Right lobe of liver (tissue), 6 donors: ENCODE measurements around the gene CCDC71. TPM values are rescaled to one million over a fixed set of nuclear protein-coding genes. Genes with fewer than 3 reads are reported as not detected.

Experiments used
- ATAC-seq, 4 donors: fragments of 200-7000 bp; cut with Tn5 transposase; one replicate each; pipeline ENCODE4 v1.9.1; 2020; ENCODE audit warnings: mild to moderate bottlenecking in 4 of 4, moderate library complexity in 4 of 4
- DNase-seq, 3 donors: peaks; one replicate each; pipeline ENCODE4 v3.0.0-alpha.2; 2020
- H3K27ac ChIP-seq, 3 donors: fragments of 200-600 bp; one replicate each; pipeline ENCODE4 v1.8.0; 2022
- H3K27me3 ChIP-seq, 2 donors: fragments of 200-600 bp; one replicate each; pipeline ENCODE4 v1.8.0; 2022
- H3K36me3 ChIP-seq, 4 donors: fragments of 200-600 bp; sonication (generic) in 1 of 4; one replicate each; pipeline versions ENCODE4 v1.5.1 to v1.8.0; 2017 to 2022; ENCODE audit warnings: control low read depth in 1 of 4
- H3K4me1 ChIP-seq, 4 donors: fragments of 200-600 bp; sonication (generic) in 1 of 4; one replicate each; pipeline versions ENCODE4 v1.5.1 to v1.8.0; 2017 to 2022; ENCODE audit warnings: control low read depth in 1 of 4
- H3K4me3 ChIP-seq, 3 donors: fragments of 200-600 bp; one replicate each; pipeline ENCODE4 v1.8.0; 2022
- H3K9me3 ChIP-seq, 4 donors: fragments of 200-600 bp; sonication (generic) in 1 of 4; one replicate each; pipeline versions ENCODE4 v1.5.1 to v1.8.0; 2017 to 2022; ENCODE audit warnings: control low read depth in 1 of 4
- POLR2A ChIP-seq: fragments of 450-650 bp; IDR thresholded peaks from one replicate; pipeline ENCODE4 v1.6.1; 2017; ENCODE audit warnings: antibody characterized with exemption, mild to moderate bottlenecking
- WGBS: methylation state at CpG from one replicate; pipeline ENCODE4 v1.1.6; 2018; ENCODE audit warnings: low coverage, low lambda C conversion rate; ENCODE audit not compliant: insufficient coverage; ENCODE audit errors: missing lambda C conversion rate; 5-methylcytosine and 5-hydroxymethylcytosine counted together
- intact Hi-C, 2 donors: fragments of 100-400 bp; cut with DNase I; formaldehyde crosslinking; loops; one replicate each; pipeline versions ENCODE4 v1.11.2 to v1.14.1; 2022
- total RNA-seq, 6 experiments: library from RNA; depleted of rRNA in 2 of 6; stranded (reverse); fragments of >200 nt in 2 of 6; fragmentation: NEBNext Ultra II Directional in 3 of 6; extraction: Animal tissue kit (Norgen Biotek cat#: 25700) in 3 of 6; gene quantifications; one replicate each; pipeline versions ENCODE4 v1.1.0 to v1.2.4, GENCODE V29; 2016 to 2023
- TF ChIP-seq, protein P1 (sequence below), 4 donors: fragments of 200-600 bp in 3 of 4; fragments of 450-650 bp in 1 of 4; IDR thresholded peaks; one replicate each; pipeline versions ENCODE4 v1.5.1 to v1.8.0; 2016 to 2022; ENCODE audit warnings: antibody characterized with exemption in 4 of 4, mild to moderate bottlenecking in 2 of 4
- donor health status: DM: no; HTN: yes; CAD: no.
- donor health status: DM: no; HTN: no; CAD: no.
- donor health status: DM: no; HTN: no; CAD: no.
- donor health status: DM: no; HTN: yes; CAD: no.
- donor health status: DM: no; HTN: yes; CAD: no.

Gene CCDC71
- total RNA-seq, 6 experiments from 2014 or later = 8.0 to 18.9 (median 8.6) TPM

- DNase-seq = peak in 2 of 3 donors; percentile 67 to 79
- WGBS = 8% methylated on average over 2 of the region's 4 CpGs
- Histone ChIP-seq H3K4me1 (peaks cover 0 to 33% (median 12%) of the 10 kb centered on the region in 4 donors), H3K27me3 (no peaks in the 10 kb centered on the region), H3K36me3 (no peaks in the 10 kb centered on the region), H3K4me3 (no peak overlapping the region), H3K27ac (peak overlapping the region in 1 of 3 donors; percentile 0), H3K9me3 (no peaks in the 10 kb centered on the region)
- TF ChIP-seq, protein P1, sequence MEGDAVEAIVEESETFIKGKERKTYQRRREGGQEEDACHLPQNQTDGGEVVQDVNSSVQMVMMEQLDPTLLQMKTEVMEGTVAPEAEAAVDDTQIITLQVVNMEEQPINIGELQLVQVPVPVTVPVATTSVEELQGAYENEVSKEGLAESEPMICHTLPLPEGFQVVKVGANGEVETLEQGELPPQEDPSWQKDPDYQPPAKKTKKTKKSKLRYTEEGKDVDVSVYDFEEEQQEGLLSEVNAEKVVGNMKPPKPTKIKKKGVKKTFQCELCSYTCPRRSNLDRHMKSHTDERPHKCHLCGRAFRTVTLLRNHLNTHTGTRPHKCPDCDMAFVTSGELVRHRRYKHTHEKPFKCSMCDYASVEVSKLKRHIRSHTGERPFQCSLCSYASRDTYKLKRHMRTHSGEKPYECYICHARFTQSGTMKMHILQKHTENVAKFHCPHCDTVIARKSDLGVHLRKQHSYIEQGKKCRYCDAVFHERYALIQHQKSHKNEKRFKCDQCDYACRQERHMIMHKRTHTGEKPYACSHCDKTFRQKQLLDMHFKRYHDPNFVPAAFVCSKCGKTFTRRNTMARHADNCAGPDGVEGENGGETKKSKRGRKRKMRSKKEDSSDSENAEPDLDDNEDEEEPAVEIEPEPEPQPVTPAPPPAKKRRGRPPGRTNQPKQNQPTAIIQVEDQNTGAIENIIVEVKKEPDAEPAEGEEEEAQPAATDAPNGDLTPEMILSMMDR (IDR thresholded peaks at IDR 0.05) = no peak
- TF ChIP-seq POLR2A = no peak
- intact Hi-C loops = no loop called here
- ATAC-seq = peak in 3 of 4 donors; percentile 25 to 54 (median 42)
These were observed 30.6 kb downstream of the CCDC71 start for GRCh38 chr3:49135499-49135898.

DNA sequence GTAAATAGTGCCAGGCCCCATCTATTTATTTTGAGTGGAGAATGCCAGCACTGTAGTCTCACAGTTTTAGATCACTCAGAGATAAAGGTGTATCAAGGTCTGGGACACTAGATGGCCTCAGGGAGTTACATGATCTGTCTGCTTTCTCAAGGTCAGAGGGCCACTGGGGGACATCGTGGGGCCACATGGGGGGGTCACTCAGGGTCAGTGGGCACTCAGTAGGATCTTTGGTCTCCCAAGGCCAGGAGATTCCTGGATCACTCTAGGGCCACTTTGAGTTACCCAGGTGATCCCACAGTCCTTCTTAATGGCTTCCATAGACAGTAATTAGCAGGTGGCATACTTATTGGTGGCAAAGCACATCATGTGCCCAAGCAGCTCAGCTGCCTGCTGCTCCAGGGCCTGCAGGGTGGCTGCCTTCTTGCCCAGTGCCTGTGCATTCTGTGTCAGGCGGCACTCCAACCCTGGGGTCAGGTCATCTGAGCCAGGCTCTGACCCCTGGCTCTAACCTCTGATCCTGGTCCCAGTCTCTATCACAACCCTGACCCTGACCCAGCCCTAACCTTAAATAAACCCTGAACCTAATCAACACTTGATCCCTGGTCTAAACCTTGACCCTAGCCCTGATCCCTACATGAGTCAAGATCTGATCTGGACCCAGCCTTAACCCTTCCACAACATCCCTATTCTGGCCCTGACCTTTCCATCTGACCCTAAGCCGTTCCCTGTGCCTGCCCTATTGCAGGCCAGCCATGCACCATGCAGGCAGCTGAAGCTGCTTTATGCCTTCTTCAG lies 31.5 kb downstream of the CCDC71 start:
- ATAC-seq (peak; percentile 39 to 74 (median 61)), DNase-seq (peak; percentile 51 to 85 (median 84))
- TF ChIP-seq, protein P1 (IDR thresholded peaks at IDR 0.05) = peak in 1 of 4 donors; percentile 6
- TF ChIP-seq POLR2A = no peak
- Histone ChIP-seq H3K4me3 (no peak overlapping the region), H3K36me3 (no peaks in the 10 kb centered on the region), H3K4me1 (peaks cover 0 to 33% (median 12%) of the 10 kb centered on the region in 4 donors), H3K9me3 (no peaks in the 10 kb centered on the region), H3K27ac (peak overlapping the region in 1 of 3 donors; percentile 65), H3K27me3 (no peaks in the 10 kb centered on the region)
- 7% methylated on average over 2 of the region's 3 CpGs for WGBS
- intact Hi-C loops = no loop called here

DNA sequence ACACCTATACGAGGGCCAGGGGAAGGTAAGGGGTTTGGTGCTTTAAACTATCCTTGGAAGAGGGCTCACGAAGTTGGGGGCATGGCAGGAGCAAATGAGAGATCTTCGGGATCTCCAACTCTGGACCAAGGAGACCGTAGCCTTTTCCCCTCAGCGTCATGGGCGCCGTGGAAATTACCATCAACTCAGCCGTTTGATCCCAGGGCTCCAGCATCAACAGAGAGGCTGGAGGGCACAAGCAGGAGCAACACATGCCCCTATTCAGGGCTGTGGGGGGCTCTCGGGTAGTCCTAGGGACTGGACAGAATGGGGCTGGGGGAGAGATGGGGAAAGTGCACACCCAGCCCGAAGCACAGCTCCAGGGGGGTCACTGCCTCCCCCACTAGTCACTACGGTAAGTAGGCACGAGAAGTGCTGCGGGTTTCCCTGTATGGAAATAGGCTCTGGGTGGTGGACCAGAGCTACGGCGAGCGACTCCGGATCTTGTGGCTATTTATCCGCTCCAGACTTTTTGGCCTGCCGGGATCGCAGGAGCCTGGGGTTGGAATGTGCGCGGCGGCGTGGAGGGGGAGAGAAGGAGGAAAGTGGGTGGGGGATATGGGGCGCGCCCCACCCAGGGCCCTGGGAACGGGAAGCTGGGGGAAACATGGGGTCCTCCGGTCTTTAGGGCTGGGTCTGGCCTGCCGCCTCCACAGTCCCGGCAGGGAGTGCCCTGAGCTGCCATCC lies 32.7 kb downstream of the CCDC71 start:
- Histone ChIP-seq H3K27me3 (no peaks in the 10 kb centered on the region), H3K9me3 (no peaks in the 10 kb centered on the region), H3K4me1 (peaks cover 0 to 33% (median 12%) of the 10 kb centered on the region in 4 donors), H3K27ac (peak overlapping the region; percentile 56 to 76 (median 65)), H3K36me3 (no peaks in the 10 kb centered on the region), H3K4me3 (peak overlapping the region; percentile 68 to 73 (median 73))
- intact Hi-C loops = no loop called here
- no peak for TF ChIP-seq POLR2A
- TF ChIP-seq, protein P1 (IDR thresholded peaks at IDR 0.05) = no peak
- 3% methylated on average over 23 of the region's 30 CpGs for WGBS
- ATAC-seq = peak; percentile 78 to 86 (median 83)
- peak; percentile 82 to 86 (median 85) for DNase-seq

- H3K4me3 ChIP-seq = peak within 1 kb of the TSS; percentile 68 to 73 (median 73)
- H3K27me3 ChIP-seq = no peaks in the 10 kb centered on the region
- DNase-seq (peak; percentile 72 to 84 (median 75)), ATAC-seq (peak; percentile 70 to 82 (median 78))
- peak; percentile 41 for TF ChIP-seq POLR2A
- TF ChIP-seq, protein P1 (IDR thresholded peaks at IDR 0.05) = peak in 1 of 4 donors; percentile 10
- 10% methylated on average over 9 of the region's 28 CpGs for WGBS
- no peaks in the 10 kb centered on the region for H3K9me3 ChIP-seq
- no peaks in the 10 kb centered on the region for H3K36me3 ChIP-seq
- intact Hi-C loops = no loop called here
- H3K27ac ChIP-seq = peak within 1 kb of the TSS; percentile 56 to 76 (median 65)
- H3K4me1 ChIP-seq = peaks cover 0 to 33% (median 12%) of the 10 kb centered on the region in 4 donors
These were observed 33.5 kb downstream of the CCDC71 start, which contains the start of gene LAMB2 for GRCh38 chr3:49132437-49133225. Gene LAMB2 (minus strand): TSS chr3:49133050. CDS start chr3:49132867, 183 bp downstream.
